Pulmonary artery endothelial cell (primary cell): Measurements from ENCODE around the gene TMEM87B. TPM values are rescaled to one million over a fixed set of nuclear protein-coding genes. Genes with fewer than 3 reads are reported as not detected.

ENCODE experiments used
- DNase-seq: peaks from one replicate; pipeline ENCODE4 v3.0.0-alpha.2; 2011; ENCODE audit warnings: low read depth, low spot score
- total RNA-seq: library from RNA; depleted of rRNA; stranded (reverse); fragments of >200 nt; gene quantifications from 2 replicates; pipeline ENCODE4 v1.2.3, GENCODE V29; 2014

TMEM87B gene
- total RNA-seq, 1 donor from 2014 or later: 30.2 TPM

- DNase-seq: peak; percentile 76
Measured at GRCh38 chr2:112150447-112150846, 95.4 kb downstream of the TMEM87B start.

GRCh38 chr2:112150851-112151250 is 95.8 kb downstream of the TMEM87B start:
- no peak for DNase-seq

- no peak for DNase-seq
Measured at GRCh38 chr2:112151271-112151670, 96.2 kb downstream of the TMEM87B start.

- no peak for DNase-seq
Measured at GRCh38 chr2:112151701-112152440, 96.8 kb downstream of the TMEM87B start.

GRCh38 chr2:112152476-112153178 is 97.6 kb downstream of the TMEM87B start:
- no peak for DNase-seq

- DNase-seq: no peak
Measured at GRCh38 chr2:112153179-112153490, 98.1 kb downstream of the TMEM87B start.

- no peak for DNase-seq
Measured at GRCh38 chr2:112153501-112153900, 98.4 kb downstream of the TMEM87B start.

GRCh38 chr2:112154246-112155117 is 99.4 kb downstream of the TMEM87B start:
- DNase-seq: no peak

GRCh38 chr2:112155331-112156151 is 100.5 kb downstream of the TMEM87B start:
- DNase-seq: no peak

- DNase-seq: no peak
Measured at GRCh38 chr2:112156152-112156986, 101.3 kb downstream of the TMEM87B start.

- DNase-seq: no peak
Measured at GRCh38 chr2:112157472-112157871, 102.4 kb downstream of the TMEM87B start.

- no peak for DNase-seq
Measured at GRCh38 chr2:112159454-112159921, 104.4 kb downstream of the TMEM87B start.

GRCh38 chr2:112160283-112161250 is 105.5 kb downstream of the TMEM87B start:
- no peak for DNase-seq

GRCh38 chr2:112161431-112162145 is 106.5 kb downstream of the TMEM87B start:
- DNase-seq: no peak

- no peak for DNase-seq
Measured at GRCh38 chr2:112162341-112162740, 107.3 kb downstream of the TMEM87B start.

- DNase-seq: no peak
Measured at GRCh38 chr2:112162956-112163355, 107.9 kb downstream of the TMEM87B start.

- no peak for DNase-seq
Measured at GRCh38 chr2:112163541-112163981, 108.5 kb downstream of the TMEM87B start.

- no peak for DNase-seq
Measured at GRCh38 chr2:112164876-112165275, 109.8 kb downstream of the TMEM87B start.
